ENCODE results near the gene FGFRL1.

GRCh38 chr4:1011022-1011665 lies at the start of gene FGFRL1:
- TF ChIP-seq CTCF (IDR thresholded peaks at IDR 0.05): no peak
- no peak for TF ChIP-seq POLR2A (IDR thresholded peaks at IDR 0.05)

All from right lobe of liver (tissue), 4 donors.